HEK293 (cell line): Measurements from ENCODE around the gene FAM240B.

Experiments
- CTCF ChIP-seq: fragments of 450-650 bp; formaldehyde crosslinking; IDR thresholded peaks from 2 replicates; pipeline ENCODE4 v1.5.1; 2016; ENCODE audit warnings: missing biosample characterization, missing genetic modification characterization
- PBX3 ChIP-seq: sonication (generic); formaldehyde crosslinking; IDR thresholded peaks from 2 replicates; pipeline ENCODE4 v1.8.1; 2022; ENCODE audit warnings: mild to moderate bottlenecking, moderate library complexity, missing genetic modification reagents
- PRDM4 ChIP-seq: fragments of 450-650 bp; formaldehyde crosslinking; IDR thresholded peaks from 2 replicates; pipeline ENCODE4 v1.5.1; 2017; ENCODE audit warnings: missing biosample characterization, missing genetic modification characterization
- REST ChIP-seq: fragments of 450-650 bp; formaldehyde crosslinking; IDR thresholded peaks from 2 replicates; pipeline ENCODE4 v1.5.1; 2016; ENCODE audit warnings: missing biosample characterization, missing genetic modification characterization
- SP2 ChIP-seq: fragments of 450-650 bp; formaldehyde crosslinking; IDR thresholded peaks from 2 replicates; pipeline ENCODE4 v1.5.1; 2016; ENCODE audit warnings: missing biosample characterization, missing genetic modification characterization
- SP7 ChIP-seq: fragments of 450-650 bp; formaldehyde crosslinking; IDR thresholded peaks from 2 replicates; pipeline ENCODE4 v1.5.1; 2016; ENCODE audit warnings: missing biosample characterization, missing genetic modification characterization
- TCF7L2 ChIP-seq: IDR thresholded peaks from 2 replicates; pipeline ENCODE4 v1.6.1; 2011; ENCODE audit warnings: low read depth, mild to moderate bottlenecking, inconsistent platforms, low read length, moderate library complexity, borderline replicate concordance
- ZNF19 ChIP-seq: fragments of 450-650 bp; formaldehyde crosslinking; IDR thresholded peaks from 2 replicates; pipeline ENCODE4; 2016; ENCODE audit warnings: missing biosample characterization, missing genetic modification characterization, low read depth
- ZNF2 ChIP-seq: fragments of 450-650 bp; formaldehyde crosslinking; IDR thresholded peaks from 2 replicates; pipeline ENCODE4 v1.5.1; 2016; ENCODE audit warnings: missing biosample characterization, missing genetic modification characterization
- ZNF311 ChIP-seq: fragments of 450-650 bp; formaldehyde crosslinking; IDR thresholded peaks from 2 replicates; pipeline ENCODE4 v1.5.1; 2017; ENCODE audit warnings: missing biosample characterization, missing genetic modification characterization, borderline replicate concordance
- ZNF473 ChIP-seq: fragments of 450-650 bp; formaldehyde crosslinking; IDR thresholded peaks from 2 replicates; pipeline ENCODE4 v1.5.1; 2017; ENCODE audit warnings: missing biosample characterization, missing genetic modification characterization
- ZNF501 ChIP-seq: fragments of 450-650 bp; formaldehyde crosslinking; IDR thresholded peaks from 2 replicates; pipeline ENCODE4 v1.5.1; 2016; ENCODE audit warnings: missing biosample characterization, missing genetic modification characterization
- ZNF530 ChIP-seq: fragments of 450-650 bp; formaldehyde crosslinking; IDR thresholded peaks from 2 replicates; pipeline ENCODE4 v1.5.1; 2016; ENCODE audit warnings: low read depth, missing biosample characterization, missing genetic modification characterization
- ZNF704 ChIP-seq: fragments of 450-650 bp; formaldehyde crosslinking; IDR thresholded peaks from 2 replicates; pipeline ENCODE4 v1.5.1; 2016; ENCODE audit warnings: missing biosample characterization, missing genetic modification characterization

- TF ChIP-seq CTCF (tag by site-specific recombination) (no peak), TCF7L2 (no peak), ZNF2 (tag by site-specific recombination) (no peak), PRDM4 (tag by site-specific recombination) (no peak), ZNF501 (tag by site-specific recombination) (no peak), ZNF704 (tag by site-specific recombination) (no peak), ZNF19 (tag by site-specific recombination) (no peak), ZNF311 (tag by site-specific recombination) (no peak), PBX3 (CRISPR knock-in tag) (no peak), ZNF530 (tag by site-specific recombination) (no peak), REST (tag by site-specific recombination) (no peak), SP2 (tag by site-specific recombination) (no peak), SP7 (tag by site-specific recombination) (no peak), ZNF473 (no peak)
Measured at GRCh38 chr9:38700695-38701094, 19.2 kb downstream of the FAM240B start.
